Measurements from ENCODE around the gene AKIP1.

AKIP1 gene

GRCh38 chr11:8961401-8961800 lies 50.4 kb downstream of the AKIP1 start:
- DNase-seq = no peak

GRCh38 chr11:8962841-8963240 lies 51.9 kb downstream of the AKIP1 start:
- DNase-seq = no peak

- DNase-seq = peak; percentile 24
Measured at GRCh38 chr11:8963569-8964323, 52.8 kb downstream of the AKIP1 start.

GRCh38 chr11:8964324-8965320 lies 53.6 kb downstream of the AKIP1 start, which contains the start of gene TMEM9B:
Gene TMEM9B (minus strand): TSS chr11:8964442. CDS start chr11:8964313, 129 bp downstream.
- peak; percentile 24 for DNase-seq

GRCh38 chr11:8967184-8967583 lies 56.2 kb downstream of the AKIP1 start:
- DNase-seq = no peak
